ENCODE results near the gene INSM1.

DNA sequence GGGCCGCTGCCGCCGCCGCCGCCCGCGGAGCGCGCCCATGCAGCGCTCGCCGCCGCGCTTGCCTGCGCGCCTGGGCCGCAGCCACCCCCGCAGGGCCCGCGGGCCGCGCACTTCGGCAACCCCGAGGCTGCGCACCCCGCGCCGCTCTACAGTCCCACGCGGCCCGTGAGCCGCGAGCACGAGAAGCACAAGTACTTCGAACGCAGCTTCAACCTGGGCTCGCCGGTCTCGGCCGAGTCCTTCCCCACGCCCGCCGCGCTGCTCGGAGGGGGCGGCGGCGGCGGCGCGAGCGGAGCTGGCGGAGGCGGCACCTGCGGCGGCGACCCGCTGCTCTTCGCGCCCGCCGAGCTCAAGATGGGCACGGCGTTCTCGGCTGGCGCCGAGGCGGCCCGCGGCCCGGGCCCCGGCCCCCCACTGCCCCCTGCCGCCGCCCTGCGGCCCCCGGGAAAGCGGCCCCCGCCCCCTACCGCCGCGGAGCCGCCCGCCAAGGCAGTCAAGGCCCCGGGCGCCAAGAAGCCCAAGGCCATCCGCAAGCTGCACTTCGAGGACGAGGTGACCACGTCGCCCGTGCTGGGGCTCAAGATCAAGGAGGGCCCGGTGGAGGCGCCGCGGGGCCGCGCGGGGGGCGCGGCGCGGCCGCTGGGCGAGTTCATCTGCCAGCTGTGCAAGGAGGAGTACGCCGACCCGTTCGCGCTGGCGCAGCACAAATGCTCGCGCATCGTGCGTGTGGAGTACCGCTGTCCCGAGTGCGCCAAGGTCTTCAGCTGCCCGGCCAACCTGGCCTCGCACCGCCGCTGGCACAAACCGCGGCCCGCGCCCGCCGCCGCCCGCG, 730 bp downstream of the INSM1 start:
- TF ChIP-seq CTCF (IDR thresholded peaks at IDR 0.05) (no peak), NRF1 (IDR thresholded peaks at IDR 0.05; ENCODE audit: low read depth, low read length) (no peak), RFX5 (IDR thresholded peaks at IDR 0.05; ENCODE audit: low read length) (no peak), MAX (IDR thresholded peaks at IDR 0.05; ENCODE audit: low read depth) (no peak), TCF12 (IDR thresholded peaks at IDR 0.05) (no peak), FOXJ3 (CRISPR knock-in tag; IDR thresholded peaks at IDR 0.05) (no peak), EP300 (IDR thresholded peaks at IDR 0.05; ENCODE audit: borderline replicate concordance in 1 of 2, low read depth in 1 of 2, low read length in 1 of 2) (no peak), GABPA (IDR thresholded peaks at IDR 0.05; ENCODE audit: low read depth) (no peak), SMC3 (IDR thresholded peaks at IDR 0.05; ENCODE audit: low read depth, low read length) (no peak), POLR2AphosphoS5 (IDR thresholded peaks at IDR 0.05; ENCODE audit: low read depth, low read length) (no peak)

Data from SK-N-SH (cell line).